Stomach (tissue), 4 donors: ENCODE measurements around the gene RPL41.

Experiments
- CTCF ChIP-seq, 7 experiments: fragments of 450-650 bp in 4 of 7; fragments of 200-600 bp in 3 of 7; sonication (generic) in 3 of 7; IDR thresholded peaks; one replicate each; pipeline ENCODE4 v1.5.1; 2016 to 2019; ENCODE audit warnings: antibody characterized with exemption in 7 of 7, control low read depth in 2 of 7, mild to moderate bottlenecking in 1 of 7
- EP300 ChIP-seq: sonication (generic); formaldehyde crosslinking; IDR thresholded peaks from one replicate; pipeline ENCODE4 v1.6.1; 2017; ENCODE audit warnings: antibody characterized with exemption
- POLR2A ChIP-seq, 4 donors: fragments of 450-650 bp; IDR thresholded peaks; one replicate each; pipeline ENCODE4 v1.6.1; 2016; ENCODE audit warnings: antibody characterized with exemption in 4 of 4, control low read depth in 2 of 4, mild to moderate bottlenecking in 1 of 4, moderate library complexity in 1 of 4

GRCh38 chr12:56120158-56120846, 3.9 kb downstream of the RPL41 start:
- TF ChIP-seq CTCF (IDR thresholded peaks at IDR 0.05) (no peak), EP300 (no peak), POLR2A (IDR thresholded peaks at IDR 0.05) (no peak)
